ENCODE data around the gene NAT8L.

DNA sequence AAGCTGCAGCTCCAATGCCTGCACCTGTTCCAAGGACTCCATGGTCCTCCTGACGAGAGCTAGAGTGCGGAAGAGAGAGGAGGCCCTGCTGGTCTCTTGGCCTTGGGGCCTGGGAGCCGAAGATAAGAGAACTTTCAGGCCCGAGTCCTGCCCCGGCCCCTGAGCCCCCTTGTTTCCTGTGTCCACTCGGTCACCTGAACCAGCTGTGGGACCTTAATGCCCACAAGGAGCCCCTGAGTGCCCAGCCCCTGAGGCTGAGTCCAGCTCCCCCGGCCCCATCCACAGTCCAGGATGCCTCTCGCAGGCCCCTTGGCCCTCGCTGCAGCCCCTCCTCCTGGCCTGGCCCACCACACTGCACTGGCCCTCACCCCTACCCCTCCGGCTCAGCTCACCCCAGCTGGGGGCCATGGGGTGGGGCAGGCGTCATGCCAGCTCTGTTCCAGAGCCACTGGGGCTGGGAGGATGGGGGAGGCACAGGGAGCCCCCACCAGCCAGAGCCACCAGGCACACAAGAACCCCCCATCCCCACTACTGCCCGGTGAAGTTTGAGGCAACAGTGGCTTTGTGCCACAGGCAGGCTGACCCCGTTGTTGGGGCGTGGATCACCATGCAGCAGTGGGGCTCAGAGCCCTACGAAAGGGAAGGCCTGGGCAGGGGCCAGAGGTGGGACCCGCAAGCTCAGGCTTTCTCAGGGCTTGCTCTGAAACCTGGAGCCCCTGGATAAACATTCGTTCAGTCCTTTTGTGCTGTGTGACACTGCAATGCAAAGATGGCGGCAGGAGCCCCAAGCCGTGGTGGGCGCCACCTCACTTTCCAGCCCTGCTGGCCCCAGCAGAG lies 14.1 kb downstream of the NAT8L start:
- TF ChIP-seq, protein P1, sequence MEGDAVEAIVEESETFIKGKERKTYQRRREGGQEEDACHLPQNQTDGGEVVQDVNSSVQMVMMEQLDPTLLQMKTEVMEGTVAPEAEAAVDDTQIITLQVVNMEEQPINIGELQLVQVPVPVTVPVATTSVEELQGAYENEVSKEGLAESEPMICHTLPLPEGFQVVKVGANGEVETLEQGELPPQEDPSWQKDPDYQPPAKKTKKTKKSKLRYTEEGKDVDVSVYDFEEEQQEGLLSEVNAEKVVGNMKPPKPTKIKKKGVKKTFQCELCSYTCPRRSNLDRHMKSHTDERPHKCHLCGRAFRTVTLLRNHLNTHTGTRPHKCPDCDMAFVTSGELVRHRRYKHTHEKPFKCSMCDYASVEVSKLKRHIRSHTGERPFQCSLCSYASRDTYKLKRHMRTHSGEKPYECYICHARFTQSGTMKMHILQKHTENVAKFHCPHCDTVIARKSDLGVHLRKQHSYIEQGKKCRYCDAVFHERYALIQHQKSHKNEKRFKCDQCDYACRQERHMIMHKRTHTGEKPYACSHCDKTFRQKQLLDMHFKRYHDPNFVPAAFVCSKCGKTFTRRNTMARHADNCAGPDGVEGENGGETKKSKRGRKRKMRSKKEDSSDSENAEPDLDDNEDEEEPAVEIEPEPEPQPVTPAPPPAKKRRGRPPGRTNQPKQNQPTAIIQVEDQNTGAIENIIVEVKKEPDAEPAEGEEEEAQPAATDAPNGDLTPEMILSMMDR (IDR thresholded peaks at IDR 0.05; ENCODE audit: insufficient read depth, low read length, poor library complexity, severe bottlenecking): no peak
- no peak for TF ChIP-seq EZH2phosphoT487 (conservative IDR thresholded peaks at IDR 0.05; ENCODE audit: low read length)

All from SU-DHL-6 (cell line).